Measurements from ENCODE around the gene HOXD3. TPM values are rescaled to one million over a fixed set of nuclear protein-coding genes. Genes with fewer than 3 reads are reported as not detected.

The HOXD3 gene
- total RNA-seq, 2 donors from 2014 or later: 2.2 to 5.3 TPM

DNA sequence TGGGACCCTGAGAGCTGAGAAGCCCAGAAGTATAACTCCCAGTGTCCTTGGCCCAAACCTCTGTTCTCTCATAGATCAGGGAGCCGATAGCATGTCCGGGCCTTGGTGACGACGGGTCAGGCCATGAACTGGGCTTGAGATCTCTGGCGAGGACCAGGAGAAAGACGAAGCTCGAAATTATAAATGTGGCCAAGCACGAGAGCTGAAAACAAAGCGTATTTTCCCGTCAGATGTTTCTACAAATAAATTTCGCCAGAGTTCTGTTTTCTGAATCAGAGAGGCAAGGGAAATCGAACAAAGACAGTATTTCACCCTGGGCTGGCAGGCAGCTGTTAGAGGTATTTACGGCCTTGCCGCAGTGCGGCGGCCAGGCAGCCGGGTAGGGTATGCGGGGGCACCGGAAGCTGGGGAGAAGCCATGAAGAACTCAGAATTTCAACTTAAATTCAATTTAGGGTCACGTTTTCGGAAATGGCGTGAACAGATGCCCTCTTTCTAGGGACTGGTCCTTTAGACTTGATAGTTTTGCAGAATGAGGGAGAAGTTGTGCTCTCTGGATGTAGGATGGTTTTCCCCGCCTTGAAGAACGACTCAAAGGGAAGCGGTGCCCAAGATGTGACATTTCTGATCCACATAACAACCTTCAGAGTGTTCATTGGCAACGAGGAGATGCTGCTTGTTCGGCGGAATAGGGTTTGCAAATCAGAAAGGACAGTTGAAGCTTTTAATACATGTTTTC is 18.0 kb upstream of the HOXD3 start:
- Histone ChIP-seq H3K4me1 (replicated peaks) (no peaks in the 10 kb centered on the region), H3K27me3 (replicated peaks; ENCODE audit: insufficient read depth) (no peaks in the 10 kb centered on the region), H3K36me3 (no peaks in the 10 kb centered on the region), H3K9me3 (no peaks in the 10 kb centered on the region), H3K4me3 (no peak overlapping the region), H3K27ac (no peak overlapping the region)
- intact Hi-C loops (cut with DNase I): no loop called here
- WGBS: 62% methylated on average over 28 of the region's 28 CpGs
- no peak for TF ChIP-seq POLR2A (IDR thresholded peaks at IDR 0.05)
- TF ChIP-seq POLR2AphosphoS5 (IDR thresholded peaks at IDR 0.05): no peak
- TF ChIP-seq, protein P1, sequence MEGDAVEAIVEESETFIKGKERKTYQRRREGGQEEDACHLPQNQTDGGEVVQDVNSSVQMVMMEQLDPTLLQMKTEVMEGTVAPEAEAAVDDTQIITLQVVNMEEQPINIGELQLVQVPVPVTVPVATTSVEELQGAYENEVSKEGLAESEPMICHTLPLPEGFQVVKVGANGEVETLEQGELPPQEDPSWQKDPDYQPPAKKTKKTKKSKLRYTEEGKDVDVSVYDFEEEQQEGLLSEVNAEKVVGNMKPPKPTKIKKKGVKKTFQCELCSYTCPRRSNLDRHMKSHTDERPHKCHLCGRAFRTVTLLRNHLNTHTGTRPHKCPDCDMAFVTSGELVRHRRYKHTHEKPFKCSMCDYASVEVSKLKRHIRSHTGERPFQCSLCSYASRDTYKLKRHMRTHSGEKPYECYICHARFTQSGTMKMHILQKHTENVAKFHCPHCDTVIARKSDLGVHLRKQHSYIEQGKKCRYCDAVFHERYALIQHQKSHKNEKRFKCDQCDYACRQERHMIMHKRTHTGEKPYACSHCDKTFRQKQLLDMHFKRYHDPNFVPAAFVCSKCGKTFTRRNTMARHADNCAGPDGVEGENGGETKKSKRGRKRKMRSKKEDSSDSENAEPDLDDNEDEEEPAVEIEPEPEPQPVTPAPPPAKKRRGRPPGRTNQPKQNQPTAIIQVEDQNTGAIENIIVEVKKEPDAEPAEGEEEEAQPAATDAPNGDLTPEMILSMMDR (IDR thresholded peaks at IDR 0.05): no peak
- DNase-seq (ENCODE audit: low spot score): no peak

DNA sequence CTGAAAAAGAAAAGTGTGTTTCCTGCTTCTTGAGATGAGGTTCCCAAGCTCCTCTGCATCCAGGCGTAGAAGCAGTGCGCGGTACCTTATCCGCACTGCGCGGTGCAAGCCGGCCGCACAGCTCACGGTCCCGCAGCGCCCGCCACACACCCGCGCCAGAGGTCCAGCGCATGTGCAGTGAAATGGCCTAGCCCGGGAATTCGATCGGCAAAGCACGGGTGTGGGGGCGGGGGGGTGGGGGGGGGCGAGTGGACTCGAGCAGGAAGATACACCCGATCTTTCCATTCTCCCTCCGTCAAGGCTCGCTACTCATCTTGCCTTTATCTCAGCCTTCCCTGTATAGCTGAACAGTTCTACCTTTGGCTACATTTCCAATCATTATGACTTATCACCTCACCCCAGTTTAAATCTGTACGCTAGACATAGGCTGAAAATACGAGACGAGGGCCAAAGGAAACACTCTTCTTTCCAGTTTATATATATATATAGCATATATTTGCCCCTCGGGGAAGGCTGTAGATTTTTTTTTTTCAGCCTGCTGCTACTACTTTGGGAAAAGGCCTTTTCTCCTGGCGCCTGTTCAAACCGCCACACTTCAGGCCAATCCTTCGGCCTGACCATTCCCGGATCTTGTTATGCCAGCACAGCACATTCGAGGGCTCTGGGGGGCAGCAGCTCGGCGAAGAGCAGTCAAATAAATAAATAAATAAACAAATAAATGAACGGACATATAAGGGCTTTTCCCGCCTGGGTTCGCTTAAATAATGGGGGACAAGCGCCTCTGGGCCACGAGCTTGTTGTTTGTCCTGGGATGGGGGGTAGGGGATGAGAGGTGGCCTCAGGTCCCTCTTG is 17.2 kb upstream of the HOXD3 start:
- no peaks in the 10 kb centered on the region for H3K36me3 ChIP-seq
- H3K4me3 ChIP-seq: peak overlapping the region; percentile 27 to 35
- 36% methylated on average over 41 of the region's 41 CpGs for WGBS
- H3K4me1 ChIP-seq (replicated peaks): no peaks in the 10 kb centered on the region
- no peak overlapping the region for H3K27ac ChIP-seq
- TF ChIP-seq, protein P1 (IDR thresholded peaks at IDR 0.05): no peak
- TF ChIP-seq POLR2AphosphoS5 (IDR thresholded peaks at IDR 0.05): no peak
- no peak for TF ChIP-seq POLR2A (IDR thresholded peaks at IDR 0.05)
- DNase-seq (ENCODE audit: low spot score): no peak
- intact Hi-C loops (cut with DNase I): loop anchor here (1.0 to 5.0 kb wide), 3 partner anchors 315 to 497 kb away; no protein-coding TSS in a partner anchor
- H3K9me3 ChIP-seq: no peaks in the 10 kb centered on the region
- H3K27me3 ChIP-seq (replicated peaks; ENCODE audit: insufficient read depth): no peaks in the 10 kb centered on the region

- Histone ChIP-seq H3K27ac (no peak overlapping the region), H3K27me3 (replicated peaks; ENCODE audit: insufficient read depth) (no peaks in the 10 kb centered on the region), H3K4me3 (peak overlapping the region; percentile 27 to 35), H3K4me1 (replicated peaks) (no peaks in the 10 kb centered on the region), H3K9me3 (no peaks in the 10 kb centered on the region), H3K36me3 (no peaks in the 10 kb centered on the region)
- intact Hi-C loops (cut with DNase I): loop anchor here (1.0 to 5.0 kb wide), 3 partner anchors 315 to 497 kb away; no protein-coding TSS in a partner anchor
- TF ChIP-seq POLR2AphosphoS5 (IDR thresholded peaks at IDR 0.05) (peak; percentile 41), POLR2A (IDR thresholded peaks at IDR 0.05) (no peak)
- TF ChIP-seq, protein P1 (IDR thresholded peaks at IDR 0.05): peak; percentile 86 to 91 (median 89)
- DNase-seq (ENCODE audit: low spot score): peak; percentile 47
- WGBS: 11% methylated on average over 47 of the region's 48 CpGs
These were observed 16.4 kb upstream of the HOXD3 start for GRCh38 chr2:176140513-176141317.

DNA sequence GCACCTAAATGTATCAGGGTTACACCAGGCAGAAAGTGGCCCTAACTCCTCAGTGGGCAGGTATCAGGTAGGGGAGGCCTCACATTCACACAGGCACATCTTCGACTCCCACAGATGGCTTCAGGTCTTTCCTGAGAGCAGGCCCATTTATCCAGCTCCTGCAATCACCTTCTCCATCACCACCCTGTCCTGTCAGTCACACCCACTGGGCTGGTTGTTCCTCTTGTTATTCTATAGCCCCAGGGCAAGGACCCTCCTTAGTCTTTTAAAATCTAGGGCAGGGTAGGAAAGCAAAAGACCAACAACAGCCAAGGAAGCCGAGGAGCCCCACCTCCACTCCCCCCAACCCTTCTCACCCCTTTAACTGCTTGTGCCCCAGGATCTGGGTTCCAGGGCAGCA is 14.8 kb upstream of the HOXD3 start:
- Histone ChIP-seq H3K27me3 (replicated peaks; ENCODE audit: insufficient read depth) (no peaks in the 10 kb centered on the region), H3K4me1 (replicated peaks) (no peaks in the 10 kb centered on the region), H3K4me3 (no peak overlapping the region), H3K9me3 (no peaks in the 10 kb centered on the region), H3K36me3 (no peaks in the 10 kb centered on the region), H3K27ac (no peak overlapping the region)
- TF ChIP-seq POLR2A (IDR thresholded peaks at IDR 0.05) (no peak), POLR2AphosphoS5 (IDR thresholded peaks at IDR 0.05) (no peak)
- TF ChIP-seq, protein P1 (IDR thresholded peaks at IDR 0.05): no peak
- DNase-seq (ENCODE audit: low spot score): no peak
- intact Hi-C loops (cut with DNase I): loop anchor here (5.0 kb wide), 1 partner anchor 495 kb away; no protein-coding TSS in a partner anchor
- 96% methylated on average over 2 of the region's 2 CpGs for WGBS
